Bronchial epithelial cell (primary cell): ENCODE results near the gene RNF146. TPM values are rescaled to one million over a fixed set of nuclear protein-coding genes. Genes with fewer than 3 reads are reported as not detected.

Experiments
- DNase-seq: peaks from one replicate; pipeline ENCODE4 v3.0.0-alpha.2; 2010; ENCODE audit warnings: low read depth
- FAIRE-seq: peaks from 2 replicates; lab custom pipeline; 2011; peaks lifted over from hg19 to GRCh38; lab: Jason Lieb, UNC
- H3K27me3 ChIP-seq: 2 replicates; pipeline ENCODE4 v1.5.1; 2011; ENCODE audit warnings: low read length; ENCODE audit not compliant: control insufficient read depth, insufficient read depth
- H3K36me3 ChIP-seq: 2 replicates; pipeline ENCODE4 v1.5.1; 2011; ENCODE audit warnings: low read length; ENCODE audit not compliant: control insufficient read depth, insufficient read depth
- H3K4me3 ChIP-seq: 2 replicates; pipeline ENCODE4 v1.5.1; 2011; ENCODE audit warnings: mild to moderate bottlenecking, low read depth, low read length, control low read depth
- total RNA-seq: library from RNA; depleted of rRNA; stranded (reverse); fragments of >200 nt; gene quantifications from 2 replicates; pipeline ENCODE4 v1.2.1, GENCODE V29; 2014
- TF ChIP-seq, protein P1 (sequence below): IDR thresholded peaks from 2 replicates; pipeline ENCODE4 v1.5.1; 2011; ENCODE audit warnings: mild to moderate bottlenecking, moderate library complexity, low read length, control low read depth, inconsistent platforms; ENCODE audit not compliant: insufficient read depth, severe bottlenecking

The RNF146 gene
- total RNA-seq, 1 donor from 2014 or later = 49.0 TPM

DNA sequence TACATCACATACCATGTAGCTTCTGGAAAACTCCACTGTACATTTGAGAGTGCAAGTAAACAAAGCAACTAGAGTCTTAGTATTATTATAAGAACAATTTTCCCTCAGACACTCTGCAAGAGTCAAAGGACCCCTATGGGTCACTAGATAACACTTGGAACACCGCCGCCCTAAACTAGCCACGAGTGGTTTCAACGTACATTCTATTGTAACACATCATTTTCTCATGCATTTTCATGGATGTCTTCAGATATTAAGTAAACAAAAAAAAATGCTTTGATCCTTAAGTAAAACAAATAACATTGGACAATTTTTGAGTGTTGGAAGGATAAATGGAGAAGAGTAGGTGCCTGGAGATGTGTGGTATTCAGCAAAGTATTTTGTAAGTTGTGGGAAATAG, 3.2 kb upstream of the RNF146 start:
- Histone ChIP-seq H3K36me3 (no peaks in the 10 kb centered on the region), H3K27me3 (peaks cover 2% of the 10 kb centered on the region), H3K4me3 (no peak overlapping the region)
- FAIRE-seq (no peak), DNase-seq (no peak)
- TF ChIP-seq, protein P1, sequence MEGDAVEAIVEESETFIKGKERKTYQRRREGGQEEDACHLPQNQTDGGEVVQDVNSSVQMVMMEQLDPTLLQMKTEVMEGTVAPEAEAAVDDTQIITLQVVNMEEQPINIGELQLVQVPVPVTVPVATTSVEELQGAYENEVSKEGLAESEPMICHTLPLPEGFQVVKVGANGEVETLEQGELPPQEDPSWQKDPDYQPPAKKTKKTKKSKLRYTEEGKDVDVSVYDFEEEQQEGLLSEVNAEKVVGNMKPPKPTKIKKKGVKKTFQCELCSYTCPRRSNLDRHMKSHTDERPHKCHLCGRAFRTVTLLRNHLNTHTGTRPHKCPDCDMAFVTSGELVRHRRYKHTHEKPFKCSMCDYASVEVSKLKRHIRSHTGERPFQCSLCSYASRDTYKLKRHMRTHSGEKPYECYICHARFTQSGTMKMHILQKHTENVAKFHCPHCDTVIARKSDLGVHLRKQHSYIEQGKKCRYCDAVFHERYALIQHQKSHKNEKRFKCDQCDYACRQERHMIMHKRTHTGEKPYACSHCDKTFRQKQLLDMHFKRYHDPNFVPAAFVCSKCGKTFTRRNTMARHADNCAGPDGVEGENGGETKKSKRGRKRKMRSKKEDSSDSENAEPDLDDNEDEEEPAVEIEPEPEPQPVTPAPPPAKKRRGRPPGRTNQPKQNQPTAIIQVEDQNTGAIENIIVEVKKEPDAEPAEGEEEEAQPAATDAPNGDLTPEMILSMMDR = no peak

DNA sequence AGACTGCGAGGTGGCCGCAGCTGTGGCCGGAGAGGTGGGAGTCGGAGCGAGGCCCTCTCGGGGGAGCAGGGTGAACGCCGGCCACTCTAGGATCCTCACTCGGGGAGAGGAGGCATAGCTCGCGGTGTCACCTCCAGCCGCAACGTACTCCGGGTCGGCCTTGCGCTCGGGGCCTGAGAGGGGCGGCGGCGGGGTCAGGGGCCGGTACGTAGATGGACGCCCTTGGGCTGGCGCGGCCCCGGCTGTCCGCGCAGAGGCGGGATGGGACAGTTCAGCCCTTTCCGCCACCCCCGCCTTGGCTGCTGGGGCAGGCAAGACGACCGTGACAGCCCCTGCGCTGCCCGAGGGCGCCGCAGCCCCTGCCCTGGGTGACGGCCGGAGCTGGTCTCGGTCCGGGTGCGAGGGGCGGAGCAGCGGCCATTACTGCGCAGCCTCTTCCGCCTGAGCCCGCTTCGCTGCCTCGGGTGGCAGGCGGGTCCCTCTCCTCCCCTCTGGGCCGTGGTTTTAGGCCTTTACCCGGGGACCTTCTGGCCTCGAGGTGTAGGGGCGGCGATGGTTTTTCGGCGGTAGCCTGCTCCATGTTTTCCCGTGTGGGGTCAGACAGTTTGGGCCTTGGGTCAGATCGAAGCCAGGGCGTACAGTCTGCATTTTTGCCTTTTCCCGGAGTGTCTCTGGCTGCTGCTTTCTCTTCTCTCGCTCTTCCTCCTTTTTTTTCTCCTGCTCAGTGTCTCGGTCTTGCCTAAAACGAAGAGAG, 405 bp downstream of the RNF146 start:
- Histone ChIP-seq H3K4me3 (peak overlapping the region; percentile 99), H3K36me3 (no peaks in the 10 kb centered on the region), H3K27me3 (peaks cover 2% of the 10 kb centered on the region)
- DNase-seq (peak; percentile 35), FAIRE-seq (no peak)
- TF ChIP-seq, protein P1 = no peak

DNA sequence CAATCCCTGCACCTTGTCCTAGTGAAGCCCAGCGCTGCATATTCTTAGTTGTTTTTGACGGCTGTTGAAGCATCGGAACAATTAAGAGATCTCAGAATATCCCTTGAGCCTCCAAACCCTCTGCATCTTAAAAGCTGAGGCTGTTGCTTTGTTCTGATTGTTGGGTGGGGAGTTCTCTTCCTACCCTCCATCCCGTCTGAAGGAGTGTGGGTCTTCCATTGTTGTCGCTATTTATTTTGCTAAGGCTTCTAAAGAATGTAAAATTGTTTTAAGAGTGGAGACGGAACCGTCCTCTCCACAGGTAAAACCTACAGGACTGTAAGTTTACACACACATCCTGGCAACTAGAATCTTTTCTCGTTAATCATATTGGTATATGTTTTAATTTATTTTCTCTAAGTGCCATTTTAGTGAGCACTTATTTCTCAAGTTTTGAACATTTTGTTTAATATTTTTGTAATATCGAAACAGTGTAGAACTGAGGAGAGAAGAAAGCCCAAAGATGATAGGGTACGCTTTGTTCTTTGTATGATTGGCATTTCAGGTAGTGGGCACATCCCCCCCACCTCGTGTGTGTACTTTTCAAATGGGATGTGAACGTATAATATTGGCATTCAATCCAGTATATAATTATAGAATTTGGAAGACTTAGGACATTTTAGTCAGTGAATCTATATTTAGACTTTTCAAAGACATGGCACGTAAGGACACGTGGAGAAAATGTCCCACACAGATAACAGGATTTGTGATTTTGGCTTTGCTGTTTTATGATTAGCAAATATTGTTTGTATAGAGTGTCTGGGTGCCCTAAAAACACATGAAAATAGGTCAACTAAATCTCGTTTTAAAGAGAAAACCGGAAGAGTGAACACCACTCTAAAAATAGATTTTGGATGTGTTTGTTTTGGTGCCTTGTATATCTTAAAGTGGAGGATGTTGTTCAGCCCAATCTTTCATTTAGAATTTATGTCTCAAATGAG, 1.3 kb downstream of the RNF146 start:
- FAIRE-seq (no peak), DNase-seq (peak; percentile 27)
- Histone ChIP-seq H3K4me3 (peak overlapping the region; percentile 99), H3K36me3 (no peaks in the 10 kb centered on the region), H3K27me3 (peaks cover under 1% of the 10 kb centered on the region)
- TF ChIP-seq, protein P1 = no peak

DNA sequence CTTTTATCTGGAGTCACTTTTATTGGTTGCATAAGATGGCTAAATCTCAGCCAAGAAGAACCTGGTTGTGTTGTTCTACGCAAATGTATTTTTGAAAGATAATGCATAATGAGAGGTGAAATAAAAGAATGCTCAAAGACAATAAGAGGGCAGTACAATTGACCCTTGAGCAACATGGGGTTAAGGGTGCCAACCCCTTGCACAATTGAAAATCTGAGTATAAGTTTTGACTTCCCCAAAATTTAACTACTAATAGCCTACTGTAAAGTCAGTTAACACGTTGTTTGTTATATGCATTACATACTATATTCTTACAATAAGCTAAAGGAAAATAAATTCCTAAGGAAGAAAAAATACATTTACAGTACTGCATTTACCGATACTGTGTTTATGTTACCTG, 5.9 kb downstream of the RNF146 start:
- H3K27me3 ChIP-seq = no peaks in the 10 kb centered on the region
- no peak overlapping the region for H3K4me3 ChIP-seq
- TF ChIP-seq, protein P1 = no peak
- H3K36me3 ChIP-seq = no peaks in the 10 kb centered on the region
- no peak for FAIRE-seq
- no peak for DNase-seq

DNA sequence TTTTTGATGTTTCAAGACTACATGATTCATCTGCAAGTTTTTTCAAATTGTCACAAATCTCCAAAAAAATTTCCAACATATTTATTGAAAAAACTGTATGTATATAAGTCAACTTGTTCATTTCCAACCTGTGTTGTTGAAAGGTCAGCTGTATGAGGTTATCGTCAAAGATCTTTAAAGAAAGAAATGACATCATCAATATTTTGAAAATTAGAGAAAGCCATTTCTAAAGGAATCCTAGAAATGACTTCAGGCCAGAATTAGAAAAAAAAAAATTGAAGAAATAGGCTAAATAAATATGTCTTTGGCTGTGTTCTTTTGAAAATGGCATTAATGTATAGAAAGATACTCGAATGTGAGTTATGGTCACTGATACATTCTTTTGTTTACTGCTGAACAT, 6.8 kb downstream of the RNF146 start:
- no peak overlapping the region for H3K4me3 ChIP-seq
- TF ChIP-seq, protein P1 = no peak
- H3K27me3 ChIP-seq = no peaks in the 10 kb centered on the region
- H3K36me3 ChIP-seq = no peaks in the 10 kb centered on the region
- no peak for DNase-seq
- no peak for FAIRE-seq
